Measurements from ENCODE around the gene MYBPC1. TPM values are rescaled to one million over a fixed set of nuclear protein-coding genes. Genes with fewer than 3 reads are reported as not detected.

Gene MYBPC1
- total and polyA plus RNA-seq, 2 experiments from 2014 or later: 0.18 TPM; not detected in 1

- H3K27me3 Mint-ChIP-seq (ENCODE audit: insufficient read depth, low read depth, poor library complexity): no peaks in the 10 kb centered on the region
- DNase-seq (ENCODE audit: low spot score): no peak
- no peaks in the 10 kb centered on the region; the same call in 2 of the 3 replicates for H3K4me1 Mint-ChIP-seq
- H3K9me2 ChIP-seq (ENCODE audit: insufficient read depth): no peaks in the 10 kb centered on the region
- no peak overlapping the region for H3K27ac Mint-ChIP-seq
- no peaks in the 10 kb centered on the region for H3K36me3 ChIP-seq (ENCODE audit: insufficient read depth)
- H3K27me3 ChIP-seq (ENCODE audit: insufficient read depth): peaks cover 8% of the 10 kb centered on the region
- H3K4me2 ChIP-seq: no peak overlapping the region
- no peaks in the 10 kb centered on the region for H3K36me3 Mint-ChIP-seq (ENCODE audit: low read depth)
- no peaks in the 10 kb centered on the region for H4K20me1 ChIP-seq (replicated peaks; ENCODE audit: insufficient read depth)
- no peak for ATAC-seq
- no peak overlapping the region for H3K4me3 ChIP-seq
- H3K27ac ChIP-seq (ENCODE audit: low read depth): no peak overlapping the region
- no peaks in the 10 kb centered on the region for H3K79me2 ChIP-seq (replicated peaks; ENCODE audit: insufficient read depth)
- no peak overlapping the region for H3K4me3 Mint-ChIP-seq
- H3K9me3 Mint-ChIP-seq: no peaks in the 10 kb centered on the region
- H3F3A ChIP-seq (replicated peaks; ENCODE audit: low read depth): no peaks in the 10 kb centered on the region
- TF ChIP-seq STAT1 (IDR thresholded peaks at IDR 0.05; ENCODE audit: unreplicated experiment) (no peak), CREB1 (CRISPR knock-in tag; IDR thresholded peaks at IDR 0.05; ENCODE audit: low read depth) (no peak), REST (IDR thresholded peaks at IDR 0.05; ENCODE audit: unreplicated experiment) (no peak), ZNF331 (CRISPR knock-in tag; IDR thresholded peaks at IDR 0.05; ENCODE audit: low read depth) (no peak), EZH2 (IDR thresholded peaks at IDR 0.05; ENCODE audit: low read depth, unreplicated experiment) (no peak)
- H3K4me1 ChIP-seq (ENCODE audit: insufficient read depth): peaks cover 4% of the 10 kb centered on the region; the same call in 1 of the 2 replicates
- H2AFZ ChIP-seq: no peak overlapping the region
Measured at GRCh38 chr12:101690544-101691098, 95.8 kb downstream of the MYBPC1 start.

GRCh38 chr12:101691503-101692096 lies 96.8 kb downstream of the MYBPC1 start:
- Histone ChIP-seq H3F3A (replicated peaks; ENCODE audit: low read depth) (no peaks in the 10 kb centered on the region), H3K4me2 (no peak overlapping the region), H3K27ac (ENCODE audit: low read depth) (no peak overlapping the region), H4K20me1 (replicated peaks; ENCODE audit: insufficient read depth) (no peaks in the 10 kb centered on the region), H3K9me2 (ENCODE audit: insufficient read depth) (no peaks in the 10 kb centered on the region), H3K36me3 (ENCODE audit: insufficient read depth) (no peaks in the 10 kb centered on the region), H3K4me1 (ENCODE audit: insufficient read depth) (peaks cover 3% of the 10 kb centered on the region; the same call in 1 of the 2 replicates), H3K27me3 (ENCODE audit: insufficient read depth) (peaks cover 18% of the 10 kb centered on the region), H3K79me2 (replicated peaks; ENCODE audit: insufficient read depth) (no peaks in the 10 kb centered on the region), H3K4me3 (no peak overlapping the region), H2AFZ (peak overlapping the region; percentile 52; the same call in 1 of the 2 replicates)
- Mint-ChIP-seq H3K36me3 (ENCODE audit: low read depth) (no peaks in the 10 kb centered on the region), H3K4me1 (peaks cover 2% of the 10 kb centered on the region), H3K27ac (no peak overlapping the region), H3K9me3 (no peaks in the 10 kb centered on the region; the same call in 2 of the 3 replicates), H3K27me3 (ENCODE audit: insufficient read depth, low read depth, poor library complexity) (peaks cover 9% of the 10 kb centered on the region), H3K4me3 (no peak overlapping the region)
- no peak for DNase-seq (ENCODE audit: low spot score)
- ATAC-seq: no peak
- no peak for TF ChIP-seq STAT1 (IDR thresholded peaks at IDR 0.05; ENCODE audit: unreplicated experiment)
- no peak for TF ChIP-seq POLR2AphosphoS5 (IDR thresholded peaks at IDR 0.05; ENCODE audit: low read depth)
- no peak for TF ChIP-seq NANOG (IDR thresholded peaks at IDR 0.05; ENCODE audit: borderline replicate concordance)
- TF ChIP-seq EZH2 (IDR thresholded peaks at IDR 0.05; ENCODE audit: low read depth, unreplicated experiment): no peak
- TF ChIP-seq JUNB (IDR thresholded peaks at IDR 0.05; ENCODE audit: unreplicated experiment): no peak
- TF ChIP-seq ZNF462 (CRISPR knock-in tag; IDR thresholded peaks at IDR 0.05): no peak
- no peak for TF ChIP-seq CREB1 (CRISPR knock-in tag; IDR thresholded peaks at IDR 0.05; ENCODE audit: low read depth)
- TF ChIP-seq EZH2phosphoT487 (IDR thresholded peaks at IDR 0.05; ENCODE audit: unreplicated experiment): no peak
- TF ChIP-seq ZNF331 (CRISPR knock-in tag; IDR thresholded peaks at IDR 0.05; ENCODE audit: low read depth): no peak

All from GM23338 (cell line).